Ovary (tissue), 3 donors: ENCODE data around the gene CLEC16A.

ENCODE experiments used
- CTCF ChIP-seq, 3 donors: fragments of 450-650 bp in 2 of 3; fragments of 200-600 bp in 1 of 3; IDR thresholded peaks; one replicate each; pipeline versions ENCODE4 v1.5.1 to v1.8.0; 2016 to 2022; ENCODE audit warnings: antibody characterized with exemption in 3 of 3, mild to moderate bottlenecking in 1 of 3
- EP300 ChIP-seq: sonication (generic); formaldehyde crosslinking; IDR thresholded peaks from one replicate; pipeline ENCODE4 v1.6.1; 2017; ENCODE audit warnings: antibody characterized with exemption
- POLR2A ChIP-seq: fragments of 450-650 bp; IDR thresholded peaks from one replicate; pipeline ENCODE4 v1.6.1; 2017; ENCODE audit warnings: antibody characterized with exemption, mild to moderate bottlenecking, moderate library complexity
- donor health status: DM: no; HTN: no; CAD: no.

GRCh38 chr16:10933865-10934264 is 10.5 kb upstream of the CLEC16A start:
- TF ChIP-seq CTCF (IDR thresholded peaks at IDR 0.05): no peak
- TF ChIP-seq EP300: no peak
- no peak for TF ChIP-seq POLR2A
